Esophagus (tissue), 2 donors: Measurements from ENCODE around the gene TRMT61A. TPM values are rescaled to one million over a fixed set of nuclear protein-coding genes. Genes with fewer than 3 reads are reported as not detected.

Experiments
- H3K27ac ChIP-seq, 2 donors: one replicate each; pipeline ENCODE4 v1.5.1; 2013; ENCODE audit warnings: low read depth in 2 of 2, mild to moderate bottlenecking in 2 of 2, inconsistent platforms in 1 of 2, low read length in 1 of 2, moderate library complexity in 1 of 2
- H3K27me3 ChIP-seq, 2 donors: one replicate each; pipeline ENCODE4 v1.6.1; 2013; ENCODE audit warnings: low read length in 2 of 2, control low read depth in 1 of 2, mild to moderate bottlenecking in 1 of 2; ENCODE audit not compliant: insufficient read depth in 2 of 2, control insufficient read depth in 1 of 2
- H3K36me3 ChIP-seq, 2 donors: one replicate each; pipeline ENCODE4 v1.6.1; 2013; ENCODE audit warnings: low read length in 1 of 2; ENCODE audit not compliant: control insufficient read depth in 2 of 2, insufficient read depth in 2 of 2
- H3K4me1 ChIP-seq, 2 donors: one replicate each; pipeline ENCODE4 v1.6.1; 2013; ENCODE audit warnings: low read length in 1 of 2; ENCODE audit not compliant: control insufficient read depth in 2 of 2, insufficient read depth in 2 of 2
- H3K4me3 ChIP-seq, 2 donors: one replicate each; pipeline ENCODE4 v1.5.1; 2013; ENCODE audit warnings: low read length in 2 of 2, mild to moderate bottlenecking in 2 of 2, low read depth in 1 of 2, moderate library complexity in 1 of 2
- H3K9me3 ChIP-seq, 2 donors: one replicate each; pipeline ENCODE4 v1.6.1; 2013; ENCODE audit warnings: mild to moderate bottlenecking in 2 of 2, low read depth in 1 of 2, low read length in 1 of 2, moderate library complexity in 1 of 2; ENCODE audit not compliant: control insufficient read depth in 2 of 2, insufficient read depth in 1 of 2
- WGBS, 2 donors: extraction: QIAGEN DNeasy Blood & Tissue Kit; methylation state at CpG; one replicate each; pipeline ENCODE4 v1.1.7; 2013; 5-methylcytosine and 5-hydroxymethylcytosine counted together
- polyA plus RNA-seq, 2 donors: library from polyadenylated mRNA; stranded (reverse); fragments of 200-250 nt; gene quantifications; one replicate each; pipeline ENCODE4 v1.2.3, GENCODE V29; 2013
- donor health status: healthy with polysubstance abuse.
- donor health status: Bipolar disorder and iron deficiency.

The TRMT61A gene
- polyA plus RNA-seq, 2 donors, result 11.0 to 11.5 TPM

GRCh38 chr14:103562179-103562428, 33.1 kb downstream of the TRMT61A start:
- Histone ChIP-seq H3K4me1 (peaks cover 2% of the 10 kb centered on the region in 2 donors), H3K4me3 (peak overlapping the region; percentile 63 to 98), H3K9me3 (no peaks in the 10 kb centered on the region), H3K36me3 (peaks cover 0 to 3% of the 10 kb centered on the region in 2 donors), H3K27ac (peak overlapping the region; percentile 96 to 98), H3K27me3 (no peaks in the 10 kb centered on the region)
- WGBS, 2 donors, result 0 to 1% methylated on average over 25 of the region's 25 CpGs

GRCh38 chr14:103562429-103563225, 33.6 kb downstream of the TRMT61A start, which contains the start of the genes BAG5 and COA8:
TSS of gene BAG5 (minus strand) at chr14:103562657. CDS start at chr14:103561164, 1,493 bp downstream.
TSS of gene COA8 (plus strand) at chr14:103562960. CDS start at chr14:103563002, 42 bp downstream.
- WGBS, 2 donors, result 0% methylated on average over 99 to 109 of the region's 109 CpGs
- Histone ChIP-seq H3K4me3 (peak within 1 kb of the TSS; percentile 63 to 98), H3K9me3 (no peaks in the 10 kb centered on the region), H3K27me3 (no peaks in the 10 kb centered on the region), H3K4me1 (peaks cover 2% of the 10 kb centered on the region in 2 donors), H3K27ac (peak within 1 kb of the TSS; percentile 96 to 98), H3K36me3 (peaks cover 0 to 3% of the 10 kb centered on the region in 2 donors)

- WGBS, 2 donors, result 1% methylated on average over 22 of the region's 22 CpGs
- H3K36me3 ChIP-seq, result peaks cover 0 to 3% of the 10 kb centered on the region in 2 donors
- H3K4me3 ChIP-seq, result peak overlapping the region; percentile 63 to 98
- H3K27ac ChIP-seq, result peak overlapping the region; percentile 96 to 98
- no peaks in the 10 kb centered on the region for H3K27me3 ChIP-seq
- H3K9me3 ChIP-seq, result no peaks in the 10 kb centered on the region
- H3K4me1 ChIP-seq, result peaks cover 2% of the 10 kb centered on the region in 2 donors
Measured at GRCh38 chr14:103563226-103563620, 34.2 kb downstream of the TRMT61A start.

GRCh38 chr14:103563844-103564505, 35.0 kb downstream of the TRMT61A start:
- peak overlapping the region in 1 of 2 donors; percentile 63 for H3K4me3 ChIP-seq
- H3K27me3 ChIP-seq, result no peaks in the 10 kb centered on the region
- WGBS, 2 donors, result 51 to 58% methylated on average over 21 of the region's 21 CpGs
- no peak overlapping the region for H3K27ac ChIP-seq
- peaks cover 2% of the 10 kb centered on the region in 2 donors for H3K4me1 ChIP-seq
- peaks cover 0 to 3% of the 10 kb centered on the region in 2 donors for H3K36me3 ChIP-seq
- H3K9me3 ChIP-seq, result no peaks in the 10 kb centered on the region

GRCh38 chr14:103568952-103569351, 40.0 kb downstream of the TRMT61A start:
- 75 to 78% methylated on average over 8 of the region's 8 CpGs for WGBS, 2 donors
- Histone ChIP-seq H3K9me3 (no peaks in the 10 kb centered on the region), H3K27ac (no peak overlapping the region)

GRCh38 chr14:103569408-103569807, 40.4 kb downstream of the TRMT61A start:
- Histone ChIP-seq H3K4me1 (peaks cover 0 to 2% of the 10 kb centered on the region in 2 donors), H3K27ac (no peak overlapping the region), H3K36me3 (no peaks in the 10 kb centered on the region), H3K9me3 (no peaks in the 10 kb centered on the region), H3K4me3 (no peak overlapping the region), H3K27me3 (no peaks in the 10 kb centered on the region)
- 74 to 78% methylated on average over 11 of the region's 11 CpGs for WGBS, 2 donors

More at GRCh38 chr14:103568952-103569351, 40.0 kb downstream of the TRMT61A start:
- Histone ChIP-seq H3K4me1 (peaks cover 0 to 2% of the 10 kb centered on the region in 2 donors), H3K36me3 (no peaks in the 10 kb centered on the region), H3K4me3 (no peak overlapping the region), H3K27me3 (no peaks in the 10 kb centered on the region)

GRCh38 chr14:103574104-103574503, 45.1 kb downstream of the TRMT61A start:
- 46 to 55% methylated on average over 6 of the region's 6 CpGs for WGBS, 2 donors
- H3K36me3 ChIP-seq, result peaks cover 0 to 14% of the 10 kb centered on the region in 2 donors
- no peaks in the 10 kb centered on the region for H3K9me3 ChIP-seq
- H3K27ac ChIP-seq, result peak overlapping the region; percentile 27 to 56
- no peaks in the 10 kb centered on the region for H3K27me3 ChIP-seq
- H3K4me3 ChIP-seq, result no peak overlapping the region
- H3K4me1 ChIP-seq, result peaks cover 2 to 12% of the 10 kb centered on the region in 2 donors

- 83 to 86% methylated on average over 18 of the region's 18 CpGs for WGBS, 2 donors
- Histone ChIP-seq H3K4me3 (no peak overlapping the region), H3K27me3 (no peaks in the 10 kb centered on the region), H3K27ac (peak overlapping the region in 1 of 2 donors; percentile 56), H3K36me3 (peaks cover 0 to 14% of the 10 kb centered on the region in 2 donors), H3K4me1 (peaks cover 2 to 12% of the 10 kb centered on the region in 2 donors), H3K9me3 (no peaks in the 10 kb centered on the region)
Measured at GRCh38 chr14:103574707-103575285, 45.8 kb downstream of the TRMT61A start.

GRCh38 chr14:103576371-103577024, 47.5 kb downstream of the TRMT61A start:
- Histone ChIP-seq H3K27me3 (no peaks in the 10 kb centered on the region), H3K4me3 (no peak overlapping the region), H3K36me3 (peaks cover 0 to 14% of the 10 kb centered on the region in 2 donors), H3K4me1 (peaks cover 2 to 13% of the 10 kb centered on the region in 2 donors), H3K9me3 (no peaks in the 10 kb centered on the region), H3K27ac (peak overlapping the region; percentile 55 to 91)
- 17 to 20% methylated on average over 9 of the region's 9 CpGs for WGBS, 2 donors
